Measurements from ENCODE around the gene YJEFN3.

The YJEFN3 gene

GRCh38 chr19:19504754-19505668 is 23.7 kb upstream of the YJEFN3 start:
- H3K9me2 ChIP-seq (replicated peaks; ENCODE audit: control insufficient read depth, low read length): no peaks in the 10 kb centered on the region
- H4K20me1 ChIP-seq (ENCODE audit: control insufficient read depth, insufficient read depth, low read depth, low read length): no peaks in the 10 kb centered on the region
- no peaks in the 10 kb centered on the region for H3K79me2 ChIP-seq (ENCODE audit: control insufficient read depth, low read length)
- no peak overlapping the region for H3K4me3 ChIP-seq (ENCODE audit: low read length)
- no peaks in the 10 kb centered on the region for H3K27me3 ChIP-seq (ENCODE audit: control insufficient read depth, low read length)
- H3K9me3 ChIP-seq (ENCODE audit: control insufficient read depth, insufficient read depth, low read length): no peaks in the 10 kb centered on the region
- no peak overlapping the region for H3K27ac ChIP-seq (ENCODE audit: low read depth, low read length)
- H3K4me1 ChIP-seq (ENCODE audit: control insufficient read depth, low read length): no peaks in the 10 kb centered on the region
- no peak overlapping the region for H3K4me2 ChIP-seq (ENCODE audit: low read length)
- H3K36me3 ChIP-seq (ENCODE audit: control insufficient read depth, low read length): peaks cover 76% of the 10 kb centered on the region
- H3F3A ChIP-seq (ENCODE audit: control insufficient read depth, insufficient read depth): peaks cover 5% of the 10 kb centered on the region
- TF ChIP-seq EZH2phosphoT487 (IDR thresholded peaks at IDR 0.05; ENCODE audit: borderline replicate concordance, low read length) (no peak), CTCF (IDR thresholded peaks at IDR 0.05; ENCODE audit: low read depth, low read length, poor library complexity, severe bottlenecking) (no peak)

DNA sequence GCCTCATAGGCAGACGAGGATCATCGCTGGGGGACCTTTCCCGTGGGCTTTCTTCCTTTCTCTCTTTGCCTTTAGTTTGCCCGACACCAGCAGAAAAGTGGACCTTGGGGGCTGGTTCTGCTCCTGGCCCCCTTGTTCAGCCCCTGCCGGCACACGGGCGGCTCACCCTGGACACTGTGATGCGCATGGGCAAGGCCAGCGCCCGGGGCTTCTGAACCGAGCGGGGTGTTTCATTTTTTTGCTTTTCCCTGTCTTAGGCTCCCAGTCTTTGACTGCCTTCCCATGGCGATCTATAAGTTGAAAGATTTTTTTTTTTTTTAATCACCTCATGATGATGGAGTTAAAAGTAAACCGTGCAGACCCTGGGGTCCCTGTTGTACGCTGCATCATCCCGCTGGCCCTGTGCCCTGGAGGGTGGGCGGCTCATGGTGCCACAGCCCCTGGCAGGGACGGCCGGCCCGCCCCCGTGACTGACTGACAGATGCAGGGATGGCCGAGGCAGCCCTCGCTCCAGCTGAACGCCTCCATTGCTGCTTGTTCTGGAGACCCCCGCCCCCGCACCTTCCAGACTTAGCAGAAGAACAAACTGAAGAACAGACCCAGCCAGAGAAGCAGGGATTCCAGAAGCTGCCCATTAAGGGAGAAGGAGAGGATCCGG is 22.9 kb upstream of the YJEFN3 start:
- no peaks in the 10 kb centered on the region for H3K79me2 ChIP-seq (ENCODE audit: control insufficient read depth, low read length)
- H3K9me2 ChIP-seq (replicated peaks; ENCODE audit: control insufficient read depth, low read length): no peaks in the 10 kb centered on the region
- peaks cover 68% of the 10 kb centered on the region for H3K36me3 ChIP-seq (ENCODE audit: control insufficient read depth, low read length)

DNA sequence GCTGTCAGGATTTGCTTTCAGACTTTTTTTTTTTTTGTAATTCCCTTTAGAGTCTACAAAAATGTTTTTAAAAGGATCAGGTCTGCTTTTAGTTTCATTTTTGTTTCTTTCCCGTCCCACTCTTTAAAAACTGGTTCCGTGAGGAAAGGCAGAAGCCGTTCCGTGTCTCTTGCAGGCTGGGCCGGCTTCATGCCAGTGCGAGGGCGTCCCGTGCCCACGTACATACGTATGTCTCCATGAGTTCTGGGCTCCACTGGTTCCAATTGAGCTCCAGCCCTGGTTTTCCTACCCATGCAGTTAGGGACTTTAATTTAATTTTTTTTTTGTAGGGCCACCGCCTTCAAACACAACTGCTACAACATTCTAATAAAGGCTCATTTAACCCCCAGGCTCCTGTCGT is 22.1 kb upstream of the YJEFN3 start:
- Histone ChIP-seq H4K20me1 (ENCODE audit: control insufficient read depth, insufficient read depth, low read depth, low read length) (no peaks in the 10 kb centered on the region), H3F3A (ENCODE audit: control insufficient read depth, insufficient read depth) (peaks cover 6% of the 10 kb centered on the region), H3K9me2 (replicated peaks; ENCODE audit: control insufficient read depth, low read length) (no peaks in the 10 kb centered on the region), H3K4me3 (ENCODE audit: low read length) (no peak overlapping the region), H3K4me1 (ENCODE audit: control insufficient read depth, low read length) (no peaks in the 10 kb centered on the region), H3K27ac (ENCODE audit: low read depth, low read length) (no peak overlapping the region), H3K36me3 (ENCODE audit: control insufficient read depth, low read length) (peaks cover 60% of the 10 kb centered on the region), H3K9me3 (ENCODE audit: control insufficient read depth, insufficient read depth, low read length) (no peaks in the 10 kb centered on the region), H3K79me2 (ENCODE audit: control insufficient read depth, low read length) (no peaks in the 10 kb centered on the region), H3K27me3 (ENCODE audit: control insufficient read depth, low read length) (no peaks in the 10 kb centered on the region), H3K4me2 (ENCODE audit: low read length) (no peak overlapping the region)
- TF ChIP-seq CTCF (IDR thresholded peaks at IDR 0.05; ENCODE audit: low read depth, low read length, poor library complexity, severe bottlenecking): no peak
- TF ChIP-seq EZH2phosphoT487 (IDR thresholded peaks at IDR 0.05; ENCODE audit: borderline replicate concordance, low read length): no peak

More for the DNA sequence above, 22.9 kb upstream of the YJEFN3 start:
- Histone ChIP-seq H3K4me1 (ENCODE audit: control insufficient read depth, low read length) (no peaks in the 10 kb centered on the region), H3K27me3 (ENCODE audit: control insufficient read depth, low read length) (no peaks in the 10 kb centered on the region), H3K9me3 (ENCODE audit: control insufficient read depth, insufficient read depth, low read length) (no peaks in the 10 kb centered on the region), H3K4me3 (ENCODE audit: low read length) (no peak overlapping the region), H3F3A (ENCODE audit: control insufficient read depth, insufficient read depth) (peaks cover 5% of the 10 kb centered on the region), H3K4me2 (ENCODE audit: low read length) (no peak overlapping the region), H4K20me1 (ENCODE audit: control insufficient read depth, insufficient read depth, low read depth, low read length) (no peaks in the 10 kb centered on the region), H3K27ac (ENCODE audit: low read depth, low read length) (no peak overlapping the region)
- TF ChIP-seq EZH2phosphoT487 (IDR thresholded peaks at IDR 0.05; ENCODE audit: borderline replicate concordance, low read length) (no peak), CTCF (IDR thresholded peaks at IDR 0.05; ENCODE audit: low read depth, low read length, poor library complexity, severe bottlenecking) (no peak)
